Measurements from ENCODE around the gene PLD6.
"Not testable (repeated sequence)": the region's sequence is repeated elsewhere in the genome, so short reads cannot be mapped to it uniquely, and the experiment has no call there.

PLD6 gene, protein sequence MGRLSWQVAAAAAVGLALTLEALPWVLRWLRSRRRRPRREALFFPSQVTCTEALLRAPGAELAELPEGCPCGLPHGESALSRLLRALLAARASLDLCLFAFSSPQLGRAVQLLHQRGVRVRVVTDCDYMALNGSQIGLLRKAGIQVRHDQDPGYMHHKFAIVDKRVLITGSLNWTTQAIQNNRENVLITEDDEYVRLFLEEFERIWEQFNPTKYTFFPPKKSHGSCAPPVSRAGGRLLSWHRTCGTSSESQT

DNA sequence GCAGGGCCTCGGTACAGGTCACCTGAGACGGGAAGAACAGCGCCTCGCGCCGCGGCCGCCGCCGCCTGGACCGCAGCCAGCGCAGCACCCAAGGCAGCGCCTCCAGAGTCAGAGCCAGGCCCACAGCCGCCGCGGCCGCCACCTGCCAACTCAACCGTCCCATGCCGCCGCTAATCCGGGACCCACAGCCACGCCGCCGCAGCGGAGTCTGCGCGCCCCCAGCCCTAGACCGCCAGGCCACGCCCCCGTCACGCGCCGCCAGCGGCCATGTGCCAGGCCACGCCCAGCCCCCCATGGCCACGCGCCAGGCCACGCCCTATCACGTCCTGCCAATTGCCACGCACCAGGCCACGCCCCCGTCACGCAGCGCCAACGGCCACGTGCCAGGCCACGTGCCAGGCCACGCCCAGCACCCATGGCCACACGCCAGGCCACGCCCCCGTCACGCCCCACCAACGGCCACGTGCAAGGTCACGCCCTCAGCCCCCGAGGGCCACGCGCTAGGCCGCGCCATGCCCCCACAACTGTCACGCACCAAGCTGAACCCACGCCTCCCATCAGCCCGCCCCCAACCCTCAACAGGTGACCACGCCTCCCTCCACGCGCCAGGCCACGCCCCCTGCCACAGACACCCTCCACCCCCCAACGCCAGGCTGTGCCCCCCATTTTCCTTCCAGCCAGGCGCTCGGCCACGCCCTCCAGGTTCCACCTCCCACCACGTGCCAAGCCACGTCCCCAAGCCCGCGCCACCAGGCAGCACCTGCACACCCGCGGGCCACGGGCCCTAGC, at the start of gene PLD6:
Gene PLD6 (minus strand): TSS at position 210 of the 789 bp plus-strand sequence. CDS start 47 bp downstream, at position 163.
- no peaks in the 10 kb centered on the region for H3K9me3 ChIP-seq
- peaks cover 23% of the 10 kb centered on the region for H3K36me3 ChIP-seq
- peak within 1 kb of the TSS; percentile 62 to 78 for H3K4me3 ChIP-seq (ENCODE audit: low read depth in 1 of 2, low read length in 1 of 2)
- TF ChIP-seq, protein P1, sequence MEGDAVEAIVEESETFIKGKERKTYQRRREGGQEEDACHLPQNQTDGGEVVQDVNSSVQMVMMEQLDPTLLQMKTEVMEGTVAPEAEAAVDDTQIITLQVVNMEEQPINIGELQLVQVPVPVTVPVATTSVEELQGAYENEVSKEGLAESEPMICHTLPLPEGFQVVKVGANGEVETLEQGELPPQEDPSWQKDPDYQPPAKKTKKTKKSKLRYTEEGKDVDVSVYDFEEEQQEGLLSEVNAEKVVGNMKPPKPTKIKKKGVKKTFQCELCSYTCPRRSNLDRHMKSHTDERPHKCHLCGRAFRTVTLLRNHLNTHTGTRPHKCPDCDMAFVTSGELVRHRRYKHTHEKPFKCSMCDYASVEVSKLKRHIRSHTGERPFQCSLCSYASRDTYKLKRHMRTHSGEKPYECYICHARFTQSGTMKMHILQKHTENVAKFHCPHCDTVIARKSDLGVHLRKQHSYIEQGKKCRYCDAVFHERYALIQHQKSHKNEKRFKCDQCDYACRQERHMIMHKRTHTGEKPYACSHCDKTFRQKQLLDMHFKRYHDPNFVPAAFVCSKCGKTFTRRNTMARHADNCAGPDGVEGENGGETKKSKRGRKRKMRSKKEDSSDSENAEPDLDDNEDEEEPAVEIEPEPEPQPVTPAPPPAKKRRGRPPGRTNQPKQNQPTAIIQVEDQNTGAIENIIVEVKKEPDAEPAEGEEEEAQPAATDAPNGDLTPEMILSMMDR (IDR thresholded peaks at IDR 0.05) = no peak
- H3K27me3 ChIP-seq = no peaks in the 10 kb centered on the region
- peaks cover 25 to 34% of the 10 kb centered on the region in 2 experiments for H3K4me1 ChIP-seq (ENCODE audit: control insufficient read depth in 1 of 2, insufficient read depth in 1 of 2, low read depth in 1 of 2, low read length in 1 of 2)
- H3K27ac ChIP-seq = peak within 1 kb of the TSS; percentile 68

GRCh38 chr17:17255689-17256088, 49.6 kb upstream of the PLD6 start:
- H3K27me3 ChIP-seq; H3K9me3 ChIP-seq; H3K27ac ChIP-seq; H3K4me3 ChIP-seq (ENCODE audit: low read depth in 1 of 2, low read length in 1 of 2): not testable (repeated sequence)
- H3K4me1 ChIP-seq (ENCODE audit: control insufficient read depth in 1 of 2, insufficient read depth in 1 of 2, low read depth in 1 of 2, low read length in 1 of 2) = peaks cover 14 to 15% of the 10 kb centered on the region in 2 experiments
- H3K36me3 ChIP-seq = peaks cover 57% of the 10 kb centered on the region

- peak overlapping the region; percentile 72 for H3K27ac ChIP-seq
- H3K9me3 ChIP-seq = no peaks in the 10 kb centered on the region
- H3K4me3 ChIP-seq (ENCODE audit: low read depth in 1 of 2, low read length in 1 of 2) = no peak overlapping the region
- H3K4me1 ChIP-seq (ENCODE audit: control insufficient read depth in 1 of 2, insufficient read depth in 1 of 2, low read depth in 1 of 2, low read length in 1 of 2) = peaks cover 14 to 15% of the 10 kb centered on the region in 2 experiments
- H3K27me3 ChIP-seq = no peaks in the 10 kb centered on the region
- TF ChIP-seq, protein P1 (IDR thresholded peaks at IDR 0.05) = no peak
- H3K36me3 ChIP-seq = peaks cover 56% of the 10 kb centered on the region
Observed at GRCh38 chr17:17254036-17254435, 47.9 kb upstream of the PLD6 start.

GRCh38 chr17:17253406-17253805, 47.3 kb upstream of the PLD6 start:
- TF ChIP-seq, protein P1 (IDR thresholded peaks at IDR 0.05) = no peak
- no peaks in the 10 kb centered on the region for H3K27me3 ChIP-seq
- H3K9me3 ChIP-seq = no peaks in the 10 kb centered on the region
- H3K4me1 ChIP-seq (ENCODE audit: control insufficient read depth in 1 of 2, insufficient read depth in 1 of 2, low read depth in 1 of 2, low read length in 1 of 2) = peaks cover 14 to 15% of the 10 kb centered on the region in 2 experiments
- H3K27ac ChIP-seq = peak overlapping the region; percentile 72
- peaks cover 56% of the 10 kb centered on the region for H3K36me3 ChIP-seq
- no peak overlapping the region for H3K4me3 ChIP-seq (ENCODE audit: low read depth in 1 of 2, low read length in 1 of 2)

GRCh38 chr17:17252149-17252661, 46.1 kb upstream of the PLD6 start:
- Histone ChIP-seq H3K27ac (no peak overlapping the region), H3K9me3 (no peaks in the 10 kb centered on the region), H3K4me1 (ENCODE audit: control insufficient read depth in 1 of 2, insufficient read depth in 1 of 2, low read depth in 1 of 2, low read length in 1 of 2) (peaks cover 14 to 15% of the 10 kb centered on the region in 2 experiments), H3K27me3 (no peaks in the 10 kb centered on the region), H3K36me3 (peaks cover 60% of the 10 kb centered on the region), H3K4me3 (ENCODE audit: low read depth in 1 of 2, low read length in 1 of 2) (no peak overlapping the region)
- TF ChIP-seq, protein P1 (IDR thresholded peaks at IDR 0.05) = no peak

DNA sequence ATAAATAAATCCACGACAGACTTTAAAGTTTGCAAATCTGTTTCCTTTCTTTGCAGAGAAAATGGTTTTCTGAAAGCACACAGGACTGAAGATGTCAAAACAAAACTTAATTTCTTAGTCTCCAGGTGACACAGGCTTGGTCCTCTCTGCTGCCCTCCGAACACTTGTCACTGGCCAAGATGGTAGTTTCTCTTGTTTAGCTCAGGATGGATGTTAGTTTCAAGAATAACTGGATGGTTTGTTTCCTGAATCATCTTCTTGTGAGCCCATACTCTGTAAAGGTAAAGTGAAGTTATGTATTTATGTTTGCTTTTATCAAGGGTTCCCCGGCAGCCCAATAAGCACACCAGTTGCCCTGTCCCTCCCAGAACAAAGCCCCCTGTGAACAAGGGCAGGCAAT, 40.7 kb upstream of the PLD6 start:
- no peak overlapping the region for H3K4me3 ChIP-seq (ENCODE audit: low read depth in 1 of 2, low read length in 1 of 2)

More for the DNA sequence above, 40.7 kb upstream of the PLD6 start:
- Histone ChIP-seq H3K27ac (no peak overlapping the region), H3K9me3 (no peaks in the 10 kb centered on the region), H3K4me1 (ENCODE audit: control insufficient read depth in 1 of 2, insufficient read depth in 1 of 2, low read depth in 1 of 2, low read length in 1 of 2) (no peaks in the 10 kb centered on the region), H3K36me3 (peaks cover 64% of the 10 kb centered on the region), H3K27me3 (no peaks in the 10 kb centered on the region)
- TF ChIP-seq, protein P1 (IDR thresholded peaks at IDR 0.05) = no peak

All from neutrophil (primary cell).